Measurements from ENCODE around the gene RTN4IP1.
"Not testable (repeated sequence)": the region's sequence is repeated elsewhere in the genome, so short reads cannot be mapped to it uniquely, and the experiment has no call there.

Gene RTN4IP1

GRCh38 chr6:106574741-106575458 lies 54.4 kb downstream of the RTN4IP1 start:
- FAIRE-seq: no peak
- no peak for DNase-seq (ENCODE audit: insufficient read length)
- TF ChIP-seq TAF1 (IDR thresholded peaks at IDR 0.05; ENCODE audit: borderline replicate concordance, low read depth, low read length) (no peak), POLR2AphosphoS5 (IDR thresholded peaks at IDR 0.05; ENCODE audit: low read depth, low read length) (no peak), POLR2A (IDR thresholded peaks at IDR 0.05; ENCODE audit: low read depth, low read length) (no peak)

GRCh38 chr6:106572875-106573585 lies 56.3 kb downstream of the RTN4IP1 start:
- no peak for TF ChIP-seq POLR2AphosphoS5 (IDR thresholded peaks at IDR 0.05; ENCODE audit: low read depth, low read length)
- TF ChIP-seq TAF1 (IDR thresholded peaks at IDR 0.05; ENCODE audit: borderline replicate concordance, low read depth, low read length): no peak
- TF ChIP-seq POLR2A (IDR thresholded peaks at IDR 0.05; ENCODE audit: low read depth, low read length): no peak
- FAIRE-seq (no peak), DNase-seq (ENCODE audit: insufficient read length) (no peak)

DNA sequence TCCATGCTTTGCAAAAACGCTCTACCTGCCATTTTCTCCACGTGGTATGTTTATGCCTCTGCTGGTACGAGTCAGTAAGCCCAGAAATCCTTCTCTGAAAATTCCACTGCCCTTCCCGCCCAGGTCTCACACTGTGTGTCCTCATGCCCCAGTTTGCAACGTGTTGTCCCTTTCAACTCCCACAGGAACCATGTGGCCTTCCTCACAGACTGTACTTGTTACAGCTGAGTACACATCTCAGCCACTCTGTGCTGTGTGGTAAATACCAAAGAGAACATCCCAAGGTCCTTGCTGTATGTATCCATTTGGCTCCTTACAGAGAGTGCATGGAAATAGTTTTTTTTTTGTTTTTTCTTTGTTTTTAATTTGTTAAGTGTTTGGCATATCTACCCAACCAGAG lies 56.9 kb downstream of the RTN4IP1 start:
- no peak for FAIRE-seq
- TF ChIP-seq TAF1 (IDR thresholded peaks at IDR 0.05; ENCODE audit: borderline replicate concordance, low read depth, low read length) (no peak), POLR2AphosphoS5 (IDR thresholded peaks at IDR 0.05; ENCODE audit: low read depth, low read length) (no peak), POLR2A (IDR thresholded peaks at IDR 0.05; ENCODE audit: low read depth, low read length) (no peak)
- no peak for DNase-seq (ENCODE audit: insufficient read length)

- no peak for FAIRE-seq
- 0 out of 2 replicates have a peak, but pooled peaks have one; percentile 18 for TF ChIP-seq POLR2AphosphoS5 (IDR thresholded peaks at IDR 0.05; ENCODE audit: low read depth, low read length)
- TF ChIP-seq TAF1 (IDR thresholded peaks at IDR 0.05; ENCODE audit: borderline replicate concordance, low read depth, low read length): no peak
- DNase-seq (ENCODE audit: insufficient read length): no peak
These were observed 59.9 kb downstream of the RTN4IP1 start for GRCh38 chr6:106569428-106569827.

DNA sequence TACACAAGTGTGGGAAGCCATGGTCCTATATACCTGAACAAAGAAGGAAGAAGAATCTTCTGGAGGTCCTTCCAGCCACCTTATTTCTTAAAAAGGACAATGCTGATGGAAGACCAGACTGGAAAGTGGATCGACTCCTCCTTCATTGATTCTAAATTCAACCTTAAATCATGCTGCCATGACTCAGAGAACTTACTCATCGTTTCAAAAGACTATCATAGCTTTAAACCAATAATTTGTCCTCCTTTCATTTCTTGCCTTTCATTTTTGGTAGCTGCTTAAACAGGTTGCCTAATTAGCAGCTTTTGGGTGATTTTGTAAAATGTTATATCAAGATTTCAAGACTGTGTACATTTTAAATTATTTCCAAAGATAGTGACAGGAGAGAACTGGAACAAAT lies 60.8 kb downstream of the RTN4IP1 start:
- DNase-seq (ENCODE audit: insufficient read length): no peak
- FAIRE-seq: no peak
- TF ChIP-seq POLR2A (IDR thresholded peaks at IDR 0.05; ENCODE audit: low read depth, low read length): no peak
- TF ChIP-seq TAF1 (IDR thresholded peaks at IDR 0.05; ENCODE audit: borderline replicate concordance, low read depth, low read length): no peak
- TF ChIP-seq POLR2AphosphoS5 (IDR thresholded peaks at IDR 0.05; ENCODE audit: low read depth, low read length): no peak

DNA sequence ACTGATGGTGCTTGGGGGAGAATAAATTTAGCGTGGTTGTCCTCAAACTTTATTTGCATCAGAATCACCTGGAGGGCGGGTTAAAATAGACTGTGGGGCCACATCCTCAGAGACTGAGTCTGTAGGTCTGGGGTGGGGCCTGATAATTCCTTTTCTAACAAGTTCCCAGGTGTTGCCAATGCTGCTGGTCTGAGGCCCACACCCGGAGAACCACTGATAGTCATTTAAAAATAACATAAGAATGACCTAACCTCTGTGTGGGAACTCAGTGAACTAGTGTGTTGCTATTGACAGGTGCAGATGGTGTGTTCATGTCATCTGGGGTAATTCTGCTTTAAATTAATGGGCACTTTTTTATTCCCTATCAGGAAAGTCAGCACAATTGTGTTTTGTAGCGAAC lies 64.8 kb downstream of the RTN4IP1 start:
- DNase-seq (ENCODE audit: insufficient read length) (no peak), FAIRE-seq (no peak)
- TF ChIP-seq POLR2A (IDR thresholded peaks at IDR 0.05; ENCODE audit: low read depth, low read length) (no peak), POLR2AphosphoS5 (IDR thresholded peaks at IDR 0.05; ENCODE audit: low read depth, low read length) (no peak), TAF1 (IDR thresholded peaks at IDR 0.05; ENCODE audit: borderline replicate concordance, low read depth, low read length) (no peak)

DNA sequence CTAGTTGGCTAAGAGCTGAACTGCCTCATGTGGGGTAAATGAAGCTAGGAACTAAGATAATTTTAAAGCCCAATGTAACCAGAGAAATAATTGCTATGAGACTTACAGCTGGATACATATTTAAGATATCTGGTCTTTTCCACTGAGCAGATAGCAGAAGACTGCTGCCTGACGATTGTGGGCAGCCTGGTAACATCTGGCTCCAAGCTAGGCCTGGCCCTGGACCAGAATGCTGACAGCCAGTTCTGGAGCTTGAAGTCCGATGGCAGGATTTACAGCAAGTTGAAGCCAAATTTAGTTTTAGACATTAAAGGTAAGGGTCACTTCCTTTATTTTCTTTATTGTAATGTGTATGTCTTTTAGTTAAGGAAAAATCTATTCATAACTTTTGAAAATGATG lies 65.7 kb downstream of the RTN4IP1 start:
- FAIRE-seq (no peak), DNase-seq (ENCODE audit: insufficient read length) (no peak)
- TF ChIP-seq POLR2AphosphoS5 (IDR thresholded peaks at IDR 0.05; ENCODE audit: low read depth, low read length) (no peak), POLR2A (IDR thresholded peaks at IDR 0.05; ENCODE audit: low read depth, low read length) (no peak)

DNA sequence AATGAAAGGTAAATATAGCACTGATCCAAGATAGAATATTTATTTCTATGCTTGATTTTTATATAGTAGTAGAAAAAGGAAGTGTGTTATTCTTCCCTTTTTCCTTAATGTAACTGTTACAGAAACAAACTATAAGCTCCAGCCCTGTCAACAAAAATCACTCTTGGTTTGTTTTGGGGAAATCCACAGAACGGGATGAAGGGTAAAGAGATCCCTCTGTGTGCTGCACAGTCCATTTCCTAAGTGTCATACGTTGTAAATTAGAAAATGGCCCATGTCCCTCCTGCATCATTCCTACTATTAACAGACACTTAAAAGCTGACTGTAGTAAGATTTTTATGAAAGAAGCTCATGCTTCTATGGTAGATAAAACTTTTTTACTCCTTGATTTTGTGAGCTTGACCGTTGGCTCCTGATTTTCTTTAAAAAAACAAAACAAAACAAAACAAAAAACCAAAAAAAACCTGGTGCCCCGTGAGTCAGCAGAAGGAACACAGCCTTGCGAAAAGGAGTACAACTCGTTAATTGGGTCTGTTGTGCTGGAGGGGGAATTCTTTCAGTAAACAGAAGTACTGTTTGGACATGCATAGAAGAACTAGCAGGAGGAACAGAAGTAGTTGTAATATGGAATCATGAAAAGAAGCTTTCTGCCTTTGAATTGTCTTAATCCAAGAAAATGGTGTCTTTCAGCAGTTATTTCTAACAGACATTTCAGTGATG lies 67.5 kb downstream of the RTN4IP1 start:
- no peak for TF ChIP-seq POLR2A (IDR thresholded peaks at IDR 0.05; ENCODE audit: low read depth, low read length)
- TF ChIP-seq POLR2AphosphoS5 (IDR thresholded peaks at IDR 0.05; ENCODE audit: low read depth, low read length): no peak
- no peak for TF ChIP-seq TAF1 (IDR thresholded peaks at IDR 0.05; ENCODE audit: borderline replicate concordance, low read depth, low read length)
- DNase-seq (ENCODE audit: insufficient read length): no peak
- no peak for FAIRE-seq

DNA sequence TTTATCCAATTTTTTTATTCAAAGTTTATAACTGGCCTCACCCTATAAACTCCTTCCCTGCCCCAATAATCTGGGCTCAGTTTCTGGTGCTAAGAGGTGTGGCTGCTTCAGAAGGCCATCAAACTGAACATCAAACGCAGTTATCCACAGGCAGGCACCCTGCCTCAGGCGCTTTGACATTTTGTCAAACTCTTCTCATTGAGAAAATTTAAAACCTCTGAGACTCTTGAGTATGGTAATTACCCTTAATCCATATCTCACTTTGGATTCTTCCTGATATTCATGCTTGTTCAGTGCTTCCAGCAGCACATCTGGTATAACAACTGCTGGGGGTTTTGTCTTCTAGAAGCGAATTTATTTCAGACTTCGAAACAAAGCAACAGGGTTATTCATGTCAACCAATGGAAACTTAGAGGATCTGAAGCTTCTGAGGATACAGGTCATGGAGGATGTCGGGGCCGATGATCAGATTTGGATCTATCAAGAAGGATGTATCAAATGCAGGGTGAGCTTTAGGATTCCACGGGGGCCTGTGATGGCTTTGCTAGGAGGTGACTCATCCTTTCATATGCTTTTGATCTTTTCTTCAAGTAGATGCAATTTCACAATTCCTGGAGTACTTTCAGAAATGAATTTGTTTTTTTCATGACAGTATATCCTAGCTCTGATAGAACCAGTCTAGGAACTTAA lies 68.2 kb downstream of the RTN4IP1 start:
- TF ChIP-seq POLR2AphosphoS5 (IDR thresholded peaks at IDR 0.05; ENCODE audit: low read depth, low read length): no peak
- TF ChIP-seq POLR2A (IDR thresholded peaks at IDR 0.05; ENCODE audit: low read depth, low read length): no peak
- TF ChIP-seq TAF1 (IDR thresholded peaks at IDR 0.05; ENCODE audit: borderline replicate concordance, low read depth, low read length): no peak
- DNase-seq (ENCODE audit: insufficient read length): no peak

DNA sequence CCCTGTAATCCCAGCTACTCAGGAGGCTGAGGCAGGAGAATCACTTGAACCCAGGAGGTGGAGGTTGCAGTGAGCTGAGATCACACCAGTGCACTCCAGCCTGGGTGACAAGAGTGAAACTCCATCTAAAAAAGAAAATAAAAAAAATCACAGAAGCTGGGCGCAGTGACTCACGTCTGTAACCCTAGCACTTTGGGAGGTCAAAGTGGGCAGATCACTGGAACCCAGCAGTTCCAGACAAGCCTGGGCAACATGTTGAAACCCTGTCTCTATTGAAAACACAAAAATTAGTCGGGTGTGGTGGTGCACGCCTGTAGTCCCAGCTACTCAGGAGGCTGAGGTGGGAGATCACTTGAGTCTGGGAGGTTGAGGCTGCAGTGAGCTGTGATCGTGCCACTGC lies 69.6 kb downstream of the RTN4IP1 start:
- not testable (repeated sequence) for FAIRE-seq

More for the DNA sequence above, 68.2 kb downstream of the RTN4IP1 start:
- FAIRE-seq: no peak

GRCh38 chr6:106558364-106558763 lies 70.9 kb downstream of the RTN4IP1 start:
- no peak for DNase-seq (ENCODE audit: insufficient read length)
- TF ChIP-seq TAF1 (IDR thresholded peaks at IDR 0.05; ENCODE audit: borderline replicate concordance, low read depth, low read length): no peak
- no peak for TF ChIP-seq POLR2A (IDR thresholded peaks at IDR 0.05; ENCODE audit: low read depth, low read length)
- TF ChIP-seq POLR2AphosphoS5 (IDR thresholded peaks at IDR 0.05; ENCODE audit: low read depth, low read length): no peak
- FAIRE-seq: no peak

More for the DNA sequence above, 69.6 kb downstream of the RTN4IP1 start:
- not testable (repeated sequence) for DNase-seq (ENCODE audit: insufficient read length)

Data from GM12892 (cell line).